Measurements from ENCODE around the gene RITA1.

Gene RITA1

DNA sequence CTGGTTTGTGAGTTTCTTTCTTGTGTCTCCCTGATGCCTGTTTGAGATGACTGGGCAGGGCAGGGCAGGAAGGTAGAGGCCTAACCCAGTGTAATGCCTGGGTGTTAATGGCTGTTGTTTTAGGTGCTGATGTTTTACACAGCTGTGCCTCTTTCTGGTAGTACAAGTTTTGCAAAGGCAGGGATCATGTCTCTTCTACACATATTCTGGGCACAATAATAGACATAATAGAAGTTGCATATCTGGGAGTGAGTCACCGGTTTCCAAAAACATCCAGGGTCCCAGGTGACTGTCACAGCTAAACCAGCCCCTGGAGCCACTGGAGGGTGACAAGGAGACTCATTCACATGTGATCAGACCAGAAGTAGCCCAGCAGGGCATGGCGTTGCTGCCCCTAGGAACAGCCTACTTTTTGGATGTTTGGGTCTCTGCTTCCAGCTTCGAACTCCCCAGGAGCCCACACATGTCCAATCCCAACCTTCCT lies 53.8 kb downstream of the RITA1 start:
- DNase-seq = no peak
- Mint-ChIP-seq H3K27me3 (no peaks in the 10 kb centered on the region), H3K9me3 (no peaks in the 10 kb centered on the region), H3K36me3 (peaks cover 2% of the 10 kb centered on the region), H3K4me1 (peaks cover 5% of the 10 kb centered on the region), H3K4me3 (no peak overlapping the region), H3K27ac (no peak overlapping the region)
- CTCF ChIA-PET = no interaction called here

GRCh38 chr12:113239811-113240331 lies 54.4 kb downstream of the RITA1 start:
- peaks cover 7% of the 10 kb centered on the region for H3K36me3 Mint-ChIP-seq
- no peak for DNase-seq
- CTCF ChIA-PET = no interaction called here
- no peak overlapping the region for H3K4me3 Mint-ChIP-seq
- peaks cover 10% of the 10 kb centered on the region for H3K4me1 Mint-ChIP-seq
- no peak overlapping the region for H3K27ac Mint-ChIP-seq
- H3K27me3 Mint-ChIP-seq = no peaks in the 10 kb centered on the region
- no peaks in the 10 kb centered on the region for H3K9me3 Mint-ChIP-seq

GRCh38 chr12:113240395-113240794 lies 54.9 kb downstream of the RITA1 start:
- Mint-ChIP-seq H3K4me3 (no peak overlapping the region), H3K4me1 (peaks cover 11% of the 10 kb centered on the region)

GRCh38 chr12:113241191-113242025 lies 55.9 kb downstream of the RITA1 start:
- no peaks in the 10 kb centered on the region for H3K9me3 Mint-ChIP-seq
- H3K36me3 Mint-ChIP-seq = peaks cover 7% of the 10 kb centered on the region
- no peak overlapping the region for H3K4me3 Mint-ChIP-seq
- H3K4me1 Mint-ChIP-seq = peaks cover 11% of the 10 kb centered on the region
- CTCF ChIA-PET = no interaction called here
- H3K27ac Mint-ChIP-seq = no peak overlapping the region
- H3K27me3 Mint-ChIP-seq = no peaks in the 10 kb centered on the region
- DNase-seq = no peak

More at GRCh38 chr12:113240395-113240794, 54.9 kb downstream of the RITA1 start:
- Mint-ChIP-seq H3K36me3 (peaks cover 7% of the 10 kb centered on the region), H3K27me3 (no peaks in the 10 kb centered on the region), H3K27ac (no peak overlapping the region), H3K9me3 (no peaks in the 10 kb centered on the region)
- CTCF ChIA-PET = no interaction called here
- DNase-seq = no peak
